ENCODE measurements around the gene AUTS2.

- no peak for TF ChIP-seq FOXM1 (IDR thresholded peaks at IDR 0.05; ENCODE audit: borderline replicate concordance)
- TF ChIP-seq CTBP1 (IDR thresholded peaks at IDR 0.05; ENCODE audit: borderline replicate concordance), result no peak
- no peak for TF ChIP-seq PKNOX1 (IDR thresholded peaks at IDR 0.05)
- TF ChIP-seq SP1 (IDR thresholded peaks at IDR 0.05), result no peak
These were observed 27.5 kb downstream of the AUTS2 start for GRCh38 chr7:69625798-69626197.
